ENCODE data around the gene BPIFB1. TPM values are rescaled to one million over a fixed set of nuclear protein-coding genes. Genes with fewer than 3 reads are reported as not detected.

The BPIFB1 gene
- total RNA-seq, 4 donors from 2014 or later = not detected

- Histone ChIP-seq H3K4me3 (no peak overlapping the region), H3K27me3 (peaks cover 60% of the 10 kb centered on the region), H3K9me3 (no peaks in the 10 kb centered on the region), H3K36me3 (no peaks in the 10 kb centered on the region), H3K4me1 (no peaks in the 10 kb centered on the region), H3K27ac (no peak overlapping the region)
- 61% methylated on average over 2 of the region's 2 CpGs for WGBS
- DNase-seq (ENCODE audit: low spot score in 2 of 2) = no peak
- no peak for TF ChIP-seq EP300 (IDR thresholded peaks at IDR 0.05)
- TF ChIP-seq POLR2AphosphoS5 (IDR thresholded peaks at IDR 0.05) = no peak
- no peak for TF ChIP-seq CTCF (IDR thresholded peaks at IDR 0.05)
- no peak for TF ChIP-seq POLR2A (IDR thresholded peaks at IDR 0.05)
Observed at GRCh38 chr20:33284937-33285336, 1.9 kb downstream of the BPIFB1 start.

GRCh38 chr20:33285861-33286495 is 3.0 kb downstream of the BPIFB1 start:
- TF ChIP-seq EP300 (IDR thresholded peaks at IDR 0.05) (no peak), CTCF (IDR thresholded peaks at IDR 0.05) (no peak), POLR2A (IDR thresholded peaks at IDR 0.05) (no peak), POLR2AphosphoS5 (IDR thresholded peaks at IDR 0.05) (no peak)
- Histone ChIP-seq H3K4me3 (no peak overlapping the region), H3K36me3 (no peaks in the 10 kb centered on the region), H3K9me3 (no peaks in the 10 kb centered on the region), H3K27me3 (peaks cover 56% of the 10 kb centered on the region), H3K4me1 (no peaks in the 10 kb centered on the region), H3K27ac (no peak overlapping the region)
- DNase-seq (ENCODE audit: low spot score in 2 of 2) = no peak
- 65% methylated on average over 9 of the region's 10 CpGs for WGBS

- no peak overlapping the region for H3K4me3 ChIP-seq
- H3K36me3 ChIP-seq = no peaks in the 10 kb centered on the region
- no peaks in the 10 kb centered on the region for H3K4me1 ChIP-seq
- no peaks in the 10 kb centered on the region for H3K9me3 ChIP-seq
- peaks cover 56% of the 10 kb centered on the region for H3K27me3 ChIP-seq
- H3K27ac ChIP-seq = no peak overlapping the region
- TF ChIP-seq EP300 (IDR thresholded peaks at IDR 0.05) (no peak), CTCF (IDR thresholded peaks at IDR 0.05) (no peak), POLR2AphosphoS5 (IDR thresholded peaks at IDR 0.05) (no peak), POLR2A (IDR thresholded peaks at IDR 0.05) (no peak)
- no peak for DNase-seq (ENCODE audit: low spot score in 2 of 2)
Observed at GRCh38 chr20:33287884-33288283, 4.9 kb downstream of the BPIFB1 start.

GRCh38 chr20:33290852-33291251 is 7.8 kb downstream of the BPIFB1 start:
- TF ChIP-seq CTCF (IDR thresholded peaks at IDR 0.05) (no peak), EP300 (IDR thresholded peaks at IDR 0.05) (no peak), POLR2A (IDR thresholded peaks at IDR 0.05) (no peak), POLR2AphosphoS5 (IDR thresholded peaks at IDR 0.05) (no peak)
- H3K9me3 ChIP-seq = no peaks in the 10 kb centered on the region
- WGBS = 92% methylated on average over 12 of the region's 13 CpGs

GRCh38 chr20:33291416-33291815 is 8.4 kb downstream of the BPIFB1 start:
- H3K4me3 ChIP-seq = no peak overlapping the region
- no peak overlapping the region for H3K27ac ChIP-seq
- no peaks in the 10 kb centered on the region for H3K9me3 ChIP-seq
- no peak for DNase-seq (ENCODE audit: low spot score in 2 of 2)
- H3K36me3 ChIP-seq = no peaks in the 10 kb centered on the region
- TF ChIP-seq POLR2AphosphoS5 (IDR thresholded peaks at IDR 0.05) (no peak), CTCF (IDR thresholded peaks at IDR 0.05) (no peak), POLR2A (IDR thresholded peaks at IDR 0.05) (no peak), EP300 (IDR thresholded peaks at IDR 0.05) (no peak)
- WGBS = 71% methylated on average over 8 of the region's 8 CpGs
- H3K4me1 ChIP-seq = no peaks in the 10 kb centered on the region
- peaks cover 38% of the 10 kb centered on the region for H3K27me3 ChIP-seq

More at GRCh38 chr20:33290852-33291251, 7.8 kb downstream of the BPIFB1 start:
- no peak for DNase-seq (ENCODE audit: low spot score in 2 of 2)
- Histone ChIP-seq H3K36me3 (no peaks in the 10 kb centered on the region), H3K27me3 (peaks cover 39% of the 10 kb centered on the region), H3K4me3 (no peak overlapping the region), H3K4me1 (no peaks in the 10 kb centered on the region), H3K27ac (no peak overlapping the region)

Data from suprapubic skin (tissue), 4 donors.